Fibroblast of mammary gland (primary cell): ENCODE data around the gene CNGA2.

Source experiments
- DNase-seq: peaks from one replicate; pipeline ENCODE4 v3.0.0-alpha.2; 2010; ENCODE audit warnings: low read depth
- H3K4me3 ChIP-seq: 2 replicates; pipeline ENCODE4 v1.5.1; 2011; ENCODE audit warnings: low read depth, mild to moderate bottlenecking, low read length, moderate library complexity; ENCODE audit not compliant: control insufficient read depth
- TF ChIP-seq, protein P1 (sequence below): conservative IDR thresholded peaks from 2 replicates; pipeline ENCODE4 v1.5.1; 2011; ENCODE audit warnings: low read depth, low read length, inconsistent platforms; ENCODE audit not compliant: control insufficient read depth, insufficient read depth

CNGA2 gene

DNA sequence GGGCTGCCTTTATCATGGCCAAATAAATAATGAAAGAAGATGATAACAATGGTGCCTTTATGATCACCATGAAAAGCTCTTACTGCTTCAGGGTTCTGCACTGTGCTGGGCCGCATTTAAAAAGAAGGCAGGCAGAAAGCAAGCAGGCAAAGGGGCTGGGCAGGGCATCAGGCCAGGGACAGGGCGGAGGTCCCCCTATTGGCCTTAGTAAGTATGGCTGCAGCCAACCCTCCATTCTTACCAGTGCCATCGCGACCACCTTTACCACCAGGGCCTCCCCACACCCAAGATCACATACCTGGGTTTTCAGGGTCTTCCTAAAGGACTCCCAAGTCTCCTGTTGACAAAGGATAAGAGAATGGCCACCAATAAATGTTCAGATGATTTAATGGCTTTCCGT lies 38.9 kb downstream of the CNGA2 start:
- DNase-seq: no peak
- TF ChIP-seq, protein P1, sequence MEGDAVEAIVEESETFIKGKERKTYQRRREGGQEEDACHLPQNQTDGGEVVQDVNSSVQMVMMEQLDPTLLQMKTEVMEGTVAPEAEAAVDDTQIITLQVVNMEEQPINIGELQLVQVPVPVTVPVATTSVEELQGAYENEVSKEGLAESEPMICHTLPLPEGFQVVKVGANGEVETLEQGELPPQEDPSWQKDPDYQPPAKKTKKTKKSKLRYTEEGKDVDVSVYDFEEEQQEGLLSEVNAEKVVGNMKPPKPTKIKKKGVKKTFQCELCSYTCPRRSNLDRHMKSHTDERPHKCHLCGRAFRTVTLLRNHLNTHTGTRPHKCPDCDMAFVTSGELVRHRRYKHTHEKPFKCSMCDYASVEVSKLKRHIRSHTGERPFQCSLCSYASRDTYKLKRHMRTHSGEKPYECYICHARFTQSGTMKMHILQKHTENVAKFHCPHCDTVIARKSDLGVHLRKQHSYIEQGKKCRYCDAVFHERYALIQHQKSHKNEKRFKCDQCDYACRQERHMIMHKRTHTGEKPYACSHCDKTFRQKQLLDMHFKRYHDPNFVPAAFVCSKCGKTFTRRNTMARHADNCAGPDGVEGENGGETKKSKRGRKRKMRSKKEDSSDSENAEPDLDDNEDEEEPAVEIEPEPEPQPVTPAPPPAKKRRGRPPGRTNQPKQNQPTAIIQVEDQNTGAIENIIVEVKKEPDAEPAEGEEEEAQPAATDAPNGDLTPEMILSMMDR: no peak
- no peak overlapping the region for H3K4me3 ChIP-seq

DNA sequence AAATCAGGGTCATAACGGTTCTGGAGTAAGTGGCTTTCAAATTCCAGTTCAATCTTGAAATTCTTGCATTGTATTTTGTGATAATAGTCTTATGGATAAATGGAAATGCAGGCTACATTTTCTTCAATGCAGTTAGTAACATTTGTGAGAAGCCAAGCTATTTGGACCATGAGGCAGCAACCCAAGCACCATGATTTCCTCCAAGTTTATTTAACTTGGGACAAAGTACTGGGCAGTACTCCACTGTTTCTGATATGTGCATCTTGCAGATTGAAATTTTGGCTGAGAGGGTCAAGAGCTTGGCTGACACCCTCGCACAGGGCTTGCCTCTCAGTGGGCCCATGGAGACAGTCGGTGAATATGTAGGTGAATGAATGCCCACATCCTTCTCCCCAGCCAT lies 39.9 kb downstream of the CNGA2 start:
- DNase-seq: no peak
- no peak overlapping the region for H3K4me3 ChIP-seq
- TF ChIP-seq, protein P1: no peak

DNA sequence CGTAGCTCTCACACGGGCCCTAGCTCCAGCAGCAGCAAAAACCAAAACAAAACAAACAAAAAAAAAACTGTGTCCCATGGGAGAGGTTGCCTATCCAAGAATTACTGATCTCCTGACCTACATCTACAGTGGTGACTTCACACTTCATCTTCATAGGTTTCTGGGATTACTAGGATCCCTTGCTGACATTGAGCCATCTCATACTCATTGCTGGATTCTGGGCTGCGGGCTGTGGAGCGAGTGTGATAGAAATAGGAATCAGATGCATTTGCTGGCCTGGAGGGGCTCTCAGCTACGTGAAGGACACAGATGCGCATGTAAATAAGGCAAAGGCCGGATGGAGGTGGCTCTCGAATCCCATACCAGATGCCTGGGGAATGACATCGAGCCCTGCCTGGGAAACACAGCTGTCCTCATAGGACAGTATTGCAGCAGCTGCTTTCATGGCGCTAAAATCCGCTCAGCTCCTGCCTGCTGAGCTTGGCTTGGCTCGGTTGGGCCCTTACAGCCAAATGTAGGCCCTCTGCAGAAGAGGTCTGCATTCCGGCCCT lies 41.7 kb downstream of the CNGA2 start:
- TF ChIP-seq, protein P1: no peak
- DNase-seq: peak; percentile 66
- no peak overlapping the region for H3K4me3 ChIP-seq

DNA sequence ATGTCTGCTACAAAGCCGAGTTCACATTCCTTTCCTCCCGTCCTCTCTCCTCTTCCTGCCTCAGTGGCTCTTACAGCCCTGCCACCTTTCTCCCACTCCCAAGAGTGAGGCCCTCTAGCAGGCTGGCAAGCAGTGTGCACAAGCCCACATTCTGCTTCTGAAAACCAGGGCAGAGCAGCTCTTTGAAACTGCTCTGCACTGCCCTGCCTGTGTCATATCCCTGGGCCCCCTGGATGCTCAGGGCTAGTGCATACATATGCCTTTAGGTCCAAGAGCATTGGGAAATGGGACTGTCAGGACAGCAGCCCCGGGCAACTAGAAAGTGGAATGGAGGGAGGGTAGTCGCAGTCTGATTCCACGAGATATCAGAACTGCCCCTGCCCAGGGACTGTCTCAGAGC lies 42.4 kb downstream of the CNGA2 start:
- no peak overlapping the region for H3K4me3 ChIP-seq
- DNase-seq: no peak
- TF ChIP-seq, protein P1: no peak

DNA sequence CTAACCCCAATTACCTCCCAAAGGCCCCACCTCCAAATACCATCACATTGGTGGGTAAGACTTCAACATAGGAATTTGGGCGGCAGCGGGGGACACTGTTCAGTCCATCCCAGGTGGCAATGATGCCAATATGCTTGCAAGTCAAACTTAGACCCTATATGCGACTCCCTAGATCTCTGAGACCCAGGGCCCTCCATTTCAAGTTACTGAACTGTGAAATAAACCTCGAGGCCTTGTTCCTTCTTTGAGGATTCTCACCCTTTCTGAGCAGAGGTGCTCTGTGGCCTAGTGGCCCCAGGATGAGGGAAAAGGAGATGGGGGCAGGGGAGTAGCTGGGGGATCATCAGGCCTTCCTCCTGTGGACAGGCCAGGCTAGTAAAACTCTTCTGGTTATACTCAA lies 44.7 kb downstream of the CNGA2 start:
- no peak for DNase-seq
- TF ChIP-seq, protein P1: no peak

DNA sequence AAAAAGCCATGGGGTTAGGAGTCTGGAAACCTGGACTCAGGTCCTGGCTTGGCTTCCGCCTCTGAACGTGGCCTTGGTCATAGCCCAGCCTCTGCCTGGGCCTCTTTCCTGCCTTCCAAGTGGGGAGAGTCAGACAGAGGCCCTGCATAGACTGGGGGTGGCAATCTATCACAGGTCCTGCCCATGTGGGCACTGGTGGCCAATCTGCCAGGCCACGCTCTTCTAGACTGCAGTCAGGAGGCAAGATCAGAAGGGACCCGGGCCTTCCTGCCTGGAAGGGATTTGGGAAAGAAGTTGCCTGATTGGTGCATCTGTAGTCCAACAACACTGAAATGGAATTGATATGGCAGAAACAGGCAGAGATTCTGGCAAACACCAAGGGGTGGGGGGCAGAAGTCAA lies 46.1 kb downstream of the CNGA2 start:
- no peak for DNase-seq
- TF ChIP-seq, protein P1: no peak
- no peak overlapping the region for H3K4me3 ChIP-seq

More for the DNA sequence above, 44.7 kb downstream of the CNGA2 start:
- no peak overlapping the region for H3K4me3 ChIP-seq
